Measurements from ENCODE around the gene POLR2E. TPM values are rescaled to one million over a fixed set of nuclear protein-coding genes. Genes with fewer than 3 reads are reported as not detected.
A peak's percentile ranks its signal among the peaks of the same experiment; 100 is the strongest.

Gene POLR2E
- total RNA-seq, 4 donors from 2014 or later, result 118 to 263 (median 228) TPM

DNA sequence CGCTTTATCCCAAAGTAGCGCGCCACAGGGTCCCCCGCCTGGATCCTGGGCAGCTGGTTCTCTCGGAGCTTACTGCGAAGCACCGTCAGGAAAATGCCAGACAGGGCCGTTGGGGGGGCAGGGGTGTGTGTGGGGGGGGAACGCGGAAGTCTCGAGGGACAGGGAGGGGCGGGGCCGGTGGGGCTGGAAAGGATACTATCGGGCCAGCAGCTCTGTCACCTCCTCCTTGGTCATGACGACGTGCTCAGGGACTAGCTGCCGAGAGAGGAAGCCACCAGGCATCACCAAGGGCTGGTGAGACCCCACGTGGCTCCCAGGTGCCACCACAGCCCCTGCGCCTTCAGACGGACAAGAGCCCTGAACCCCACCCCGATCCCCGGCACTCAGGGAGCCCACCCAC is 5.3 kb downstream of the POLR2E start:
- DNase-seq (no peak), ATAC-seq (no peak)
- H3K4me3 ChIP-seq, result no peak overlapping the region
- intact Hi-C loops (cut with DNase I; ENCODE audit: low total_unique reads) (no loop called here), in situ Hi-C loops (cut with MboI; ENCODE audit: low sequenced_read_pairs in 4 of 4) (no loop called here)
- H3K27ac ChIP-seq, result no peak overlapping the region
- no peaks in the 10 kb centered on the region for H3K27me3 ChIP-seq
- no peaks in the 10 kb centered on the region for H3K9me3 ChIP-seq
- H3K4me1 ChIP-seq, result peaks cover 15 to 28% of the 10 kb centered on the region in 2 donors
- H3K36me3 ChIP-seq, result peaks cover 0 to 58% of the 10 kb centered on the region in 2 donors
- TF ChIP-seq POLR2A (IDR thresholded peaks at IDR 0.05), result no peak
- TF ChIP-seq, protein P1, sequence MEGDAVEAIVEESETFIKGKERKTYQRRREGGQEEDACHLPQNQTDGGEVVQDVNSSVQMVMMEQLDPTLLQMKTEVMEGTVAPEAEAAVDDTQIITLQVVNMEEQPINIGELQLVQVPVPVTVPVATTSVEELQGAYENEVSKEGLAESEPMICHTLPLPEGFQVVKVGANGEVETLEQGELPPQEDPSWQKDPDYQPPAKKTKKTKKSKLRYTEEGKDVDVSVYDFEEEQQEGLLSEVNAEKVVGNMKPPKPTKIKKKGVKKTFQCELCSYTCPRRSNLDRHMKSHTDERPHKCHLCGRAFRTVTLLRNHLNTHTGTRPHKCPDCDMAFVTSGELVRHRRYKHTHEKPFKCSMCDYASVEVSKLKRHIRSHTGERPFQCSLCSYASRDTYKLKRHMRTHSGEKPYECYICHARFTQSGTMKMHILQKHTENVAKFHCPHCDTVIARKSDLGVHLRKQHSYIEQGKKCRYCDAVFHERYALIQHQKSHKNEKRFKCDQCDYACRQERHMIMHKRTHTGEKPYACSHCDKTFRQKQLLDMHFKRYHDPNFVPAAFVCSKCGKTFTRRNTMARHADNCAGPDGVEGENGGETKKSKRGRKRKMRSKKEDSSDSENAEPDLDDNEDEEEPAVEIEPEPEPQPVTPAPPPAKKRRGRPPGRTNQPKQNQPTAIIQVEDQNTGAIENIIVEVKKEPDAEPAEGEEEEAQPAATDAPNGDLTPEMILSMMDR (IDR thresholded peaks at IDR 0.05 in 4 of 5, conservative IDR thresholded peaks at IDR 0.05 in 1 of 5), result no peak

DNA sequence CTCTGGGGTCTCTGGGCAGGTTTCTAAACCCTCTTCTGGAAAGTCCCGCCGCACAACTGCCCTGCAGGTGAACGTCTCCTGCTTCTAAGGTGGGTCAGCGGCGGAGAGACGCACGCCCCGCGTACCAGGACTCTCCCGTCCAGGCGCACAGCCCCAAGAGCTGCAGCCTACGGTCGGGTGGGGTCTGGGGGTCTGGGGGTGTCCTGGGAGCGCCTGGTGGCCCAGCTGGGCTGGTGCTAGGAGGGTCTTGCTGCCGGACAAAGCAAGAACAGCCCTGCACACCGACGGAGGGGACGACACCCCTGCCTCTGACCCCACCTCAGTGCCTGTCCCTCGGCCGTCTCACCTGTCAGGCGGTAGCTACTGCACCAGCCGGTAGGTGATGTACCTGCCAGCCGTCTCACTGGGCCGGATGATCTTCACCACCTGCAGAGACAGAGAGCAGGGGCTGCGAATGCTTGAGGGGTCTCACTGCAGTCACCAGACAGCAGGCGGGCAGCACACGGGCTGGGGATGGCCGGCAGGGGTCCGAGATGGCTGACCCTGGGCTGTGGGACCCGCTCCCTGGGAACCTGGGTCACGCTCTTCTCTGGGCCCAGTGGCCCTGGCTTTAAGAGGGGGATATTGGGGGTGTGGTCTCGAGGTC is 5.9 kb downstream of the POLR2E start:
- peaks cover 0 to 3% (median 0%) of the 10 kb centered on the region in 3 donors for H3K27me3 ChIP-seq
- no peak overlapping the region for H3K4me3 ChIP-seq
- peaks cover 0 to 58% of the 10 kb centered on the region in 2 donors for H3K36me3 ChIP-seq
- H3K9me3 ChIP-seq, result no peaks in the 10 kb centered on the region
- intact Hi-C loops (cut with DNase I; ENCODE audit: low total_unique reads) (no loop called here), in situ Hi-C loops (cut with MboI; ENCODE audit: low sequenced_read_pairs in 4 of 4) (no loop called here)
- ATAC-seq (no peak), DNase-seq (no peak)
- TF ChIP-seq, protein P1 (IDR thresholded peaks at IDR 0.05 in 4 of 5, conservative IDR thresholded peaks at IDR 0.05 in 1 of 5), result no peak
- no peak for TF ChIP-seq POLR2A (IDR thresholded peaks at IDR 0.05)
- peaks cover 12 to 24% of the 10 kb centered on the region in 2 donors for H3K4me1 ChIP-seq
- no peak overlapping the region for H3K27ac ChIP-seq

DNA sequence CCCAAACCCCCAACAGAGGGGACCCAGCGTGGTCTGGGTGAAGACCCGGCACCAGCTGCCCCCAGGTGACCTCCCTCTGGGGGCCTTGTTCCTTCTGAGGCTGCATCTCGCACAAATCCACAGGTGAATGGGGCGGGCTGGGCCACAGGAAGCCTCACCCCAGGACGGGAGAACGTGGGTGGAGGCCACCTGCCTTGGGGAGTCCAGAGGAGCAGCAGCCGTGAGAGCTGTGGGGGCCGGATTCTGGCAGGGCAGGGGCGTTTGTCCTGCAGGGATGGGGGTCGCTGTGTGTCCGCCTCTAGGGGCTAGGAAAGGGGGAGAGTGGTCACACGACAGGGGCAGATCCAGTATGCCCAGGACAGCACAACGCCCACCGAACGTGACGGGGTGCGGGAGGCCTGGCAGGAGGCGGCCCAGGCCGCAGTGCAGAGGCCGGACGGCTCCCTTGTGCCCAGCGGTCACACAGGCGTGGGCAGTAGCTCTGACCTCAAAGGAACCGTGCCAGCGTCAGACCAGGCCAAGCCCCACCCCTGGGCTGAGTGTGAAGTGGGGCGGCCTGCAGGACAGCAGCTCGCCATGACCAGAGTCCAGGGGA is 6.7 kb downstream of the POLR2E start:
- Histone ChIP-seq H3K4me3 (no peak overlapping the region), H3K27me3 (peaks cover 0 to 5% (median 0%) of the 10 kb centered on the region in 3 donors), H3K27ac (peak overlapping the region in 3 of 4 donors; percentile 8 to 54 (median 40)), H3K9me3 (no peaks in the 10 kb centered on the region), H3K4me1 (peaks cover 4 to 17% of the 10 kb centered on the region in 2 donors), H3K36me3 (peaks cover 0 to 57% of the 10 kb centered on the region in 2 donors)
- intact Hi-C loops (cut with DNase I; ENCODE audit: low total_unique reads), result no loop called here
- TF ChIP-seq POLR2A (IDR thresholded peaks at IDR 0.05), result no peak
- TF ChIP-seq, protein P1 (IDR thresholded peaks at IDR 0.05 in 4 of 5, conservative IDR thresholded peaks at IDR 0.05 in 1 of 5), result no peak
- DNase-seq (peak in 1 of 2 donors; percentile 29), ATAC-seq (no peak)
- in situ Hi-C loops (cut with MboI; ENCODE audit: low sequenced_read_pairs in 4 of 4), result no loop called here

DNA sequence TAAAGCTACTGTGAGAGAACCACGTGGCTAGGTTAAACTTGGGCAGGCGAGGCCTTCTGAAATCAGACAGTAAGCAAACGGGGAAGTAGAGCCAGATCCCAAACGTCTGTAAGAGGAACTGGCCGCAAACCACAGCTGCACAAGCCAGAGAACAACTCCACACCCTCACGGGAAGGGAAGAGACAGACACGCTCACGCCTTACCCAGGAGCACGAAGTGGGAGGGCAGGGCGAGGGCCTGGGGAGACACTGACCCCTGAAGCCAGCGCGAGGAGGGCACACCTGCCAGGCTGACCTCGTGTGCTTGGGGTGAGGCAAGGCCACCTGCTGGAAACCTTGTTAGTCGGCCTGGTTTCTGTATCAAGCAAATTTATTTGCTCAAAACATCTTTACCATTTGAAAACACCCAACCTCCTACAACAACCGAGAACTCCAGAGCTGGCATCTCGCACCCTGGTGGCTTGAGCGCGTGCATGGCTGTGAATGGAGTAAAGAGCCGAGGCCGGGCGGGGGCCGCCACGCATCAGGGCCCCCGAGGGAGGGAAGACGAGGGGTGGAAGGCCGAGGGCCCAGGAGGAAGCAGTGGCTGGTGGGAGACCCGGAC is 7.3 kb downstream of the POLR2E start:
- intact Hi-C loops (cut with DNase I; ENCODE audit: low total_unique reads) (no loop called here), in situ Hi-C loops (cut with MboI; ENCODE audit: low sequenced_read_pairs in 4 of 4) (no loop called here)
- H3K4me1 ChIP-seq, result peaks cover 0 to 13% of the 10 kb centered on the region in 2 donors
- H3K4me3 ChIP-seq, result no peak overlapping the region
- peak; percentile 50 to 51 for DNase-seq
- H3K9me3 ChIP-seq, result no peaks in the 10 kb centered on the region
- peak in 1 of 2 donors; percentile 64 for ATAC-seq
- peak overlapping the region in 3 of 4 donors; percentile 8 to 54 (median 40) for H3K27ac ChIP-seq
- peaks cover 0 to 51% of the 10 kb centered on the region in 2 donors for H3K36me3 ChIP-seq
- no peak for TF ChIP-seq POLR2A (IDR thresholded peaks at IDR 0.05)
- TF ChIP-seq, protein P1 (IDR thresholded peaks at IDR 0.05 in 4 of 5, conservative IDR thresholded peaks at IDR 0.05 in 1 of 5), result no peak
- peaks cover 0 to 5% (median 2%) of the 10 kb centered on the region in 3 donors for H3K27me3 ChIP-seq
